ENCODE measurements around the gene CCDC47. TPM values are rescaled to one million over a fixed set of nuclear protein-coding genes. Genes with fewer than 3 reads are reported as not detected.

The CCDC47 gene
- total and polyA plus RNA-seq, 2 of the 4 experiments (the other 2 are of a cell fraction): 45.7 to 62.0 TPM

GRCh38 chr17:63762161-63763078 is 11.0 kb downstream of the CCDC47 start:
- no peaks in the 10 kb centered on the region; the same call in 1 of the 2 replicates for H3K9me1 ChIP-seq (ENCODE audit: insufficient read depth, low read length)
- H2AFZ ChIP-seq (replicated peaks; ENCODE audit: low read length, poor library complexity): no peak overlapping the region
- H2BK15ac ChIP-seq (ENCODE audit: low read depth, low read length): no peak overlapping the region
- no peak for DNase-seq
- no CpG with 5 or more reads among the region's 5 CpGs for WGBS, 2 experiments (ENCODE audit: extremely low coverage in 2 of 2, insufficient read length in 1 of 2)
- H4K8ac ChIP-seq (ENCODE audit: low read depth in 2 of 2, low read length in 2 of 2): no peak overlapping the region
- H3K4ac ChIP-seq (ENCODE audit: low read depth, low read length): no peak overlapping the region
- peaks cover 9% of the 10 kb centered on the region; the same call in 1 of the 2 replicates for H4K20me1 ChIP-seq (ENCODE audit: insufficient read depth, low read length)
- intact Hi-C loops (cut with micrococcal nuclease): no loop called here
- no peak overlapping the region for H3K27ac ChIP-seq (ENCODE audit: insufficient read depth, low read length)
- no TSS peak for BruUV-seq (replicated peaks)
- no peak overlapping the region for H3K23ac ChIP-seq (ENCODE audit: low read depth, low read length)
- in situ Hi-C loops (cut with MboI; ENCODE audit: low sequenced_read_pairs): no loop called here
- peaks cover 23% of the 10 kb centered on the region for H3K36me3 ChIP-seq (ENCODE audit: control insufficient read depth, insufficient read depth, low read length)
- no peak overlapping the region for H2BK120ac ChIP-seq (ENCODE audit: low read depth, low read length)
- CTCF ChIA-PET: interaction anchor here (0.7 to 1.2 kb wide), 2 partner anchors 13 to 22 kb away, joined by 3 read pairs; no protein-coding TSS in a partner anchor
- H3K9ac ChIP-seq (ENCODE audit: low read depth, low read length): no peak overlapping the region
- H3K18ac ChIP-seq (ENCODE audit: low read depth, low read length): no peak overlapping the region
- H3K56ac ChIP-seq (ENCODE audit: extremely low read depth, insufficient read depth, low read length): no peak overlapping the region
- H4K91ac ChIP-seq (ENCODE audit: insufficient read depth, low read depth, low read length): no peak overlapping the region
- H3K9me3 ChIP-seq (ENCODE audit: control insufficient read depth, insufficient read depth, low read length): no peaks in the 10 kb centered on the region
- H2BK5ac ChIP-seq (ENCODE audit: low read depth, low read length, poor library complexity, severe bottlenecking): no peak overlapping the region
- POLR2A ChIA-PET (ENCODE audit: unreplicated experiment): interaction anchor here (1.4 kb wide), 1 partner anchor 11 kb away, joined by 5 read pairs; the partner anchor contains the start of gene CCDC47
- H2AK9ac ChIP-seq (replicated peaks; ENCODE audit: low read depth, low read length, poor library complexity): no peak overlapping the region
- dilution Hi-C loops (cut with HindIII; ENCODE audit: low sequenced_read_pairs, unreplicated experiment): no loop called here
- H3K79me1 ChIP-seq (ENCODE audit: low read depth in 1 of 2, low read length in 2 of 2): peaks cover 16 to 35% of the 10 kb centered on the region in 2 experiments
- no peaks in the 10 kb centered on the region for H3K27me3 ChIP-seq (ENCODE audit: control insufficient read depth, insufficient read depth, low read length)
- no peak overlapping the region for H4K5ac ChIP-seq (ENCODE audit: low read depth, low read length)
- no peak overlapping the region for H3K4me2 ChIP-seq (ENCODE audit: low read depth, low read length)
- H2BK20ac ChIP-seq (ENCODE audit: low read depth, low read length): no peak overlapping the region
- H3K14ac ChIP-seq (replicated peaks; ENCODE audit: low read depth, low read length): no peak overlapping the region
- no peak for ATAC-seq (ENCODE audit: low read depth)
- H3K4me3 ChIP-seq (ENCODE audit: insufficient read depth, low read depth, low read length): no peak overlapping the region
- H3K4me1 ChIP-seq (ENCODE audit: control insufficient read depth, insufficient read depth, low read length): no peaks in the 10 kb centered on the region
- no peak overlapping the region for H2AK5ac ChIP-seq (ENCODE audit: low read depth, low read length)
- TF ChIP-seq RCOR1 (IDR thresholded peaks at IDR 0.05; ENCODE audit: insufficient replicate concordance, low read length) (no peak), RFX5 (IDR thresholded peaks at IDR 0.05; ENCODE audit: low read depth, low read length) (no peak), CHD1 (IDR thresholded peaks at IDR 0.05; ENCODE audit: low read depth, low read length) (no peak), FOS (IDR thresholded peaks at IDR 0.05; ENCODE audit: low read depth, low read length) (no peak), POLR2A (IDR thresholded peaks at IDR 0.05; ENCODE audit: low read depth, low read length) (no peak), CEBPB (IDR thresholded peaks at IDR 0.05; ENCODE audit: low read depth, low read length) (0 out of 2 replicates have a peak, but pooled peaks have one; percentile 10), MAFK (IDR thresholded peaks at IDR 0.05; ENCODE audit: low read depth, low read length) (peak; percentile 80), MAZ (IDR thresholded peaks at IDR 0.05; ENCODE audit: borderline replicate concordance, low read depth, low read length) (no peak), RAD21 (IDR thresholded peaks at IDR 0.05; ENCODE audit: low read length) (no peak), NFE2L2 (IDR thresholded peaks at IDR 0.05; ENCODE audit: low read depth, low read length) (no peak), SMC3 (IDR thresholded peaks at IDR 0.05; ENCODE audit: low read depth, low read length) (no peak), BHLHE40 (IDR thresholded peaks at IDR 0.05; ENCODE audit: low read depth, low read length) (no peak)
- TF ChIP-seq, protein P1, sequence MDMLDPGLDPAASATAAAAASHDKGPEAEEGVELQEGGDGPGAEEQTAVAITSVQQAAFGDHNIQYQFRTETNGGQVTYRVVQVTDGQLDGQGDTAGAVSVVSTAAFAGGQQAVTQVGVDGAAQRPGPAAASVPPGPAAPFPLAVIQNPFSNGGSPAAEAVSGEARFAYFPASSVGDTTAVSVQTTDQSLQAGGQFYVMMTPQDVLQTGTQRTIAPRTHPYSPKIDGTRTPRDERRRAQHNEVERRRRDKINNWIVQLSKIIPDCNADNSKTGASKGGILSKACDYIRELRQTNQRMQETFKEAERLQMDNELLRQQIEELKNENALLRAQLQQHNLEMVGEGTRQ (IDR thresholded peaks at IDR 0.05; ENCODE audit: low read depth, low read length): no peak
- TF ChIP-seq, protein P2, sequence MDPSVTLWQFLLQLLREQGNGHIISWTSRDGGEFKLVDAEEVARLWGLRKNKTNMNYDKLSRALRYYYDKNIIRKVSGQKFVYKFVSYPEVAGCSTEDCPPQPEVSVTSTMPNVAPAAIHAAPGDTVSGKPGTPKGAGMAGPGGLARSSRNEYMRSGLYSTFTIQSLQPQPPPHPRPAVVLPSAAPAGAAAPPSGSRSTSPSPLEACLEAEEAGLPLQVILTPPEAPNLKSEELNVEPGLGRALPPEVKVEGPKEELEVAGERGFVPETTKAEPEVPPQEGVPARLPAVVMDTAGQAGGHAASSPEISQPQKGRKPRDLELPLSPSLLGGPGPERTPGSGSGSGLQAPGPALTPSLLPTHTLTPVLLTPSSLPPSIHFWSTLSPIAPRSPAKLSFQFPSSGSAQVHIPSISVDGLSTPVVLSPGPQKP (IDR thresholded peaks at IDR 0.05; ENCODE audit: borderline replicate concordance, low read depth, low read length): no peak
